Naive B cell (primary cell): ENCODE results near the gene ABHD12B. TPM values are rescaled to one million over a fixed set of nuclear protein-coding genes. Genes with fewer than 3 reads are reported as not detected.

Source experiments
- ATAC-seq, 2 donors: fragments of 150-1000 bp; cut with Tn5 transposase; 2 replicates each; pipeline ENCODE4 v1.10.0; 2021; ENCODE audit warnings: low read depth in 2 of 2, mild to moderate bottlenecking in 2 of 2, moderate library complexity in 2 of 2
- DNase-seq: peaks from one replicate; pipeline ENCODE4 v3.0.0; 2022
- H3K27ac Mint-ChIP-seq, 6 donors: one replicate each; pipeline ENCODE4 v1.8.0; 2020 to 2022; ENCODE audit warnings: mild to moderate bottlenecking in 6 of 6, mixed read lengths in 6 of 6, moderate library complexity in 5 of 6, inconsistent platforms in 2 of 6
- H3K27me3 Mint-ChIP-seq, 3 donors: one replicate each; pipeline ENCODE4 v1.8.0; 2021 to 2022; ENCODE audit warnings: mixed read lengths in 3 of 3, mild to moderate bottlenecking in 1 of 3
- H3K36me3 Mint-ChIP-seq, 2 donors: one replicate each; pipeline ENCODE4 v1.8.0; 2020 to 2022; ENCODE audit warnings: mixed read lengths in 2 of 2, inconsistent platforms in 1 of 2, mild to moderate bottlenecking in 1 of 2
- H3K4me1 Mint-ChIP-seq, 3 donors: one replicate each; pipeline ENCODE4 v1.8.0; 2020 to 2022; ENCODE audit warnings: mixed read lengths in 3 of 3, inconsistent platforms in 1 of 3, mild to moderate bottlenecking in 1 of 3, moderate library complexity in 1 of 3
- H3K4me3 Mint-ChIP-seq, 8 donors: one replicate each; pipeline ENCODE4 v1.8.0; 2020 to 2022; ENCODE audit warnings: mild to moderate bottlenecking in 8 of 8, mixed read lengths in 8 of 8, moderate library complexity in 8 of 8, inconsistent platforms in 2 of 8
- H3K9me3 Mint-ChIP-seq, 7 donors: one replicate each; pipeline ENCODE4 v1.8.0; 2020 to 2022; ENCODE audit warnings: mixed read lengths in 7 of 7, mild to moderate bottlenecking in 5 of 7, inconsistent platforms in 2 of 7, moderate library complexity in 1 of 7
- polyA plus RNA-seq, 6 donors: library from polyadenylated mRNA; unstranded; fragments of 300-500 nt; fragmentation: Illumina TruSeq; gene quantifications; one replicate each; pipeline ENCODE4 v1.2.3, GENCODE V29; 2021; ENCODE audit warnings: low read depth in 6 of 6

Gene ABHD12B
- polyA plus RNA-seq, 6 donors from 2014 or later: not detected

DNA sequence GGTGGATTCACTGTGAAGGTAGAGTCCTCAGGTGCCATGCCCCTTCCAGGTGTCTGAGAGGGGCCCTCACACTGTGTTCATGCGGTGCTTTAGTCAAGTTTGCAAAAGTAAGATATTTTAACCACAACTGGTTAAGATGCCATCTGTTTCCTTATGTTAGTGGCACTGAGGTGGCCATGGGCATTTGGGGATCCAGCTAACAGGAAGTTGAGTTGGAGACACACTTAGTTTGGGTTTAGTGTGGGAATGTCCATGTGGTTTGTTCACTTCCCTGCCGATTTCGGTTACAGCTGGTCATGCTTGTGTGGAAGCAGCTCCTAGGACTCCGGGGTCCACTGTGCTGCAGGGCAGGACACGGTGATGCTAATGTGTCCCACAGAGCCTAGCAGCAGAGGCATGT is 17.3 kb upstream of the ABHD12B start:
- Mint-ChIP-seq H3K9me3 (peaks cover 0 to 2% (median 0%) of the 10 kb centered on the region in 7 donors), H3K4me1 (peaks cover 0 to 9% (median 7%) of the 10 kb centered on the region in 3 donors), H3K27me3 (no peaks in the 10 kb centered on the region), H3K36me3 (no peaks in the 10 kb centered on the region), H3K27ac (peak overlapping the region in 3 of 6 donors; percentile 4 to 66 (median 64)), H3K4me3 (no peak overlapping the region)
- ATAC-seq: no peak
- no peak for DNase-seq

DNA sequence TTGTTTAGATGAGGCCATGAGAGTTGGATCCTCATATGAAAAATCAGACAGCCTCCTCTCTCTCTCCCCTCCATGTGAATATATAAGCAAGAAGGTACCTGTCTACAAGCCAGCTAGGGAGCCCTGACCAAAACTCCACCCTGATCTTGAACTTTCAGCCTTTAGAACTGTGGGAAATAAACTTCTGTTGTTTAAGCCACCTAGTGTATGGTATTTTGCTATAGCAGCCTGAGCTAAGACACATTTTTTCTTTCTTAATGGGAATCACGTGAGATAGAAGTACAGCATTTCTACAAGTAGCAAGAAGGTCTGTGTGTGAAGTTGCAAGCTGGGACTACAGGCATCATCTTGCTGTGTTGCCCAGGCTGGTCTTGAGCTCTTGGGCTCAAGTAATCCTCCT is 16.3 kb upstream of the ABHD12B start:
- no peaks in the 10 kb centered on the region for H3K36me3 Mint-ChIP-seq
- no peak for ATAC-seq

DNA sequence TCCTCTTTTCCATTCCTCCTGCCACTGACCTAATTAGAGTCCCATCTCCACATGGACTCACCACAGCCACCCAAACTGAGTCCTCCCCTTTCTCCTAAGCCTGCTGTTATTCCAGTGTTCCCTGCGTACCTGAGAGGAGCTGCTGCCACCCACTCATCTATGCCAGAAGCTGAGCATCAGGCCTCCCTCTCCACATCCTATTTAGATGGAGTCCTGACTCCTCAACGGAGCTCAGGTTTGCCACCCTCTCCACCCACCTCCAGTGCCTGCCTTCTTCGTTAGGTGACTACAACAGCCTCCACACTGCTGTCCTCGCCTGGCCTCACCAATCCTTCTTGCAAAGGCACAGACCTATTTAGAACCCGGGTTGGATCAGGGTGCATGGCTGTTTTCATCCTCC is 15.2 kb upstream of the ABHD12B start:
- Mint-ChIP-seq H3K27me3 (no peaks in the 10 kb centered on the region), H3K4me1 (peaks cover 0 to 22% (median 14%) of the 10 kb centered on the region in 3 donors), H3K36me3 (no peaks in the 10 kb centered on the region), H3K9me3 (peaks cover 0 to 2% (median 0%) of the 10 kb centered on the region in 7 donors), H3K4me3 (peak overlapping the region in 1 of 8 donors; percentile 34), H3K27ac (peak overlapping the region in 1 of 6 donors; percentile 40)
- DNase-seq (no peak), ATAC-seq (no peak)

More for the DNA sequence above, 16.3 kb upstream of the ABHD12B start:
- no peak overlapping the region for H3K4me3 Mint-ChIP-seq
- no peak for DNase-seq
- peaks cover 0 to 2% (median 0%) of the 10 kb centered on the region in 7 donors for H3K9me3 Mint-ChIP-seq
- H3K4me1 Mint-ChIP-seq: peaks cover 0 to 19% (median 14%) of the 10 kb centered on the region in 3 donors
- H3K27me3 Mint-ChIP-seq: no peaks in the 10 kb centered on the region
- peak overlapping the region in 1 of 6 donors; percentile 21 for H3K27ac Mint-ChIP-seq

DNA sequence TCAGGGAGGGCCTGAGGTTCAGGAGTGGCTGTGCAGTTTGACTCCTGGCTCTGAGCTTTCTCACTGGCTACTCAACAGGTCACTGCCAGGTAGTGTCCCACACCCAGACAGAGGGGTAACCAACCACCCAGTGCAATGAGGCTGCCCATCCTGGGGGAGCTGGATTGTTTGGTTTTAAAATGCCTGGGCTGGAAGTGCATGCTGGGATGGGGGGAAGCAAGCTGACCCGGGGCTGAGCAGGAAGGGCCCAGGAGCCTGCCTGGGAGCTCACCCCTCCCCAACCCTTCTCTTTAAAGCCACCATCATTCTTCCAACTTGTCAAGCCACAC is 12.6 kb upstream of the ABHD12B start:
- H3K4me3 Mint-ChIP-seq: peak overlapping the region; percentile 83 to 97 (median 93)
- no peaks in the 10 kb centered on the region for H3K36me3 Mint-ChIP-seq
- H3K27ac Mint-ChIP-seq: peak overlapping the region in 4 of 6 donors; percentile 10 to 83 (median 56)
- H3K4me1 Mint-ChIP-seq: peaks cover 0 to 22% (median 11%) of the 10 kb centered on the region in 3 donors
- DNase-seq (no peak), ATAC-seq (no peak)
- no peaks in the 10 kb centered on the region for H3K27me3 Mint-ChIP-seq
- H3K9me3 Mint-ChIP-seq: no peaks in the 10 kb centered on the region

DNA sequence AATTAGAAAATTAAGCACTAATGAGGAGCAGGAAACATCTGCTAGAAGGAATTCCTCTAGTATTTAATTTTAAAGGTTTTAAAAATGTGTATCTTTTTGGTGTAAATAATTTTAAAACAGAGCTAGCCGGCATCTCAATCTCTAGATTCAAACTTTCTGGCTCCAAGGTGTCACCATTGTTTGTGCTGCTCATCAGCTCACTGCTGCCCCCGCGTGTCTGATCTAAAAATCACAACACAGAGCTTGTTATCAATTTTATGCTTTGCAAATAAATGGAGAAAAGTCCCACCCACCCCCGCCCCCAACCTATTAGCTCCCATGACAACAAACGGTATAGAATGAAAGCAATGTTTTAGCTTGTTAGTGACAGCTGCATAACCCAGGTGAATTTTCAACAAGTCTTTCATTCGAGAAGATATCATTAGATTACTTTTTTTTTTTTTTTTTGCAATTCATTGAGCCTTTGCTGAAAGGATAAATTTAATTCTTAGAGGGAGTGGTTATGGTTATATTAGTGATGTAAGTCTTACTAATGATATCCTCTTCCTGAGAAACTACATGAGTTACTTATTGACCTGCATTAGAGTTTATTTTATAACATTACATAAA is 11.3 kb upstream of the ABHD12B start:
- Mint-ChIP-seq H3K27ac (peak overlapping the region; percentile 72 to 94 (median 92)), H3K27me3 (peaks cover 0 to 2% (median 0%) of the 10 kb centered on the region in 3 donors), H3K4me3 (peak overlapping the region; percentile 83 to 97 (median 93)), H3K9me3 (no peaks in the 10 kb centered on the region), H3K4me1 (peaks cover 4 to 22% (median 11%) of the 10 kb centered on the region in 3 donors), H3K36me3 (no peaks in the 10 kb centered on the region)
- ATAC-seq (peak; percentile 75 to 76), DNase-seq (peak; percentile 87)

DNA sequence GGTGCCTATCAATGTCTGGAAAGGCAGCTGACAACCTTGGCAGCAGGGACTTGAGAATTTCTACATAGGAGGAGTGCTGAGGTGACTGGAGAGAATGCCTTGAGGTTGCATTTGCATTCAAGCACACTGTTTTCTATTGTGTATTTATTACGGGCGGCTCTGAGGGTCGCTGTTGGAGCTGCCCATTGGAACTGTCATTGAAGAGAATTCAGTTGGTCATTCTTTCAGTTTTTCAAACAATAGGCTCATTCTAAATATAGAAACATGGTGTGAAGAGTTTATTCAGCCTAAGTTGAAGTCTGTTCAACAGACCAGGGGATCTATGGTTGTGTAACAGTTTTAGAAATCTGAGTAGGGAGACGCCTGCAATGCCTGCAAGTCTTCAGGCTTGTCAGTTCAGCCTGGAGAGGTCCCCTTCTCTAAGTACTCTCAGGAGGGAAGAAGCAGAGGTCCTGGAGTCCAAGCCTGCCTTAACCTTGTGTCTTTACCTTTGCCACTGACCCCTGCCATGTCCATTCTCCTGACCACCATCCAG is 9.8 kb upstream of the ABHD12B start:
- DNase-seq (no peak), ATAC-seq (no peak)
- H3K9me3 Mint-ChIP-seq: no peaks in the 10 kb centered on the region
- H3K27ac Mint-ChIP-seq: no peak overlapping the region
- H3K36me3 Mint-ChIP-seq: no peaks in the 10 kb centered on the region
- H3K27me3 Mint-ChIP-seq: peaks cover 6 to 8% (median 6%) of the 10 kb centered on the region in 3 donors
- H3K4me1 Mint-ChIP-seq: peaks cover 5 to 17% (median 7%) of the 10 kb centered on the region in 3 donors
- peak overlapping the region in 1 of 8 donors; percentile 29 for H3K4me3 Mint-ChIP-seq

DNA sequence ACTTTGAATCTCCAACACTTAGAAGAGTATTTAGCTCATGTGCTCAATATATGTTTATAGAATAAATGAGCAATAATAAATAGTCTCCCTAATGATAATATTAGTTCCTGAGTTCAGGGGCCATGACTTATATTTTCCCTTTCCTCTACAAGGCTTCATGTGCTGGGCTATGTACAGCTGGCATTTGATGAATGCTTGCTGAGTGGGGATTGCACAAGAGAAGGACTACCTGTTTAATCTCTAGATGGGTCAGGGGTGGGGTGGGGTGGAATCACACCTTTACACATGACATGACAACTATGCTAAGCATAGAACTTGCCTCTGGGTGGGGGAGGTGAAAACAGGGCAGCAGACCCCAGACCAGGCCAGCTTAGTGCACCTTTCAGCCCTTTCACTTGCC is 7.6 kb upstream of the ABHD12B start:
- DNase-seq (no peak), ATAC-seq (no peak)
- Mint-ChIP-seq H3K4me3 (no peak overlapping the region), H3K9me3 (no peaks in the 10 kb centered on the region), H3K36me3 (no peaks in the 10 kb centered on the region), H3K27ac (peak overlapping the region in 1 of 6 donors; percentile 49), H3K27me3 (peaks cover 17 to 24% (median 20%) of the 10 kb centered on the region in 3 donors), H3K4me1 (peaks cover 5 to 16% (median 7%) of the 10 kb centered on the region in 3 donors)

DNA sequence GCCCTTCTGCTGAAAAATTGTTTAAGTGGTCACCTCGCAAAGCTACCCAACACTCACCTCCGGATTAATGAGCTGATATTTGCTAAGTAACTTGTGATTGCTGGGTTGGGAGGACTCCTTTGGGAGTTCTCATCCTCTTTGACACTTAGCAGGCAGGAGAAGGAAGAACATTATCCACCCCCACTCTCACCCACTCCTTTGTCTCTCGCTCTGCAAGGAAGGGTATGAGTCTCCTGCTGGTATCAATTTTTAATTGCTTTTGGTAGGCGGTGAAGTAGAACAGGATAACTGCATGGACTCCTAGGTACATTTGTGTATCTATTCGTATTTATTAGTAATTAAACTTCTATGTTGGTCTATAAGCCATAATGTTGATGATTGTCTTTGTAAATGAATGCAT is 6.9 kb upstream of the ABHD12B start:
- H3K4me3 Mint-ChIP-seq: no peak overlapping the region
- no peak overlapping the region for H3K27ac Mint-ChIP-seq
- ATAC-seq (no peak), DNase-seq (no peak)
- peaks cover 22 to 31% (median 24%) of the 10 kb centered on the region in 3 donors for H3K27me3 Mint-ChIP-seq
- H3K9me3 Mint-ChIP-seq: no peaks in the 10 kb centered on the region
- H3K36me3 Mint-ChIP-seq: peaks cover 0 to under 1% of the 10 kb centered on the region in 2 donors
- H3K4me1 Mint-ChIP-seq: peaks cover 5 to 9% (median 7%) of the 10 kb centered on the region in 3 donors

DNA sequence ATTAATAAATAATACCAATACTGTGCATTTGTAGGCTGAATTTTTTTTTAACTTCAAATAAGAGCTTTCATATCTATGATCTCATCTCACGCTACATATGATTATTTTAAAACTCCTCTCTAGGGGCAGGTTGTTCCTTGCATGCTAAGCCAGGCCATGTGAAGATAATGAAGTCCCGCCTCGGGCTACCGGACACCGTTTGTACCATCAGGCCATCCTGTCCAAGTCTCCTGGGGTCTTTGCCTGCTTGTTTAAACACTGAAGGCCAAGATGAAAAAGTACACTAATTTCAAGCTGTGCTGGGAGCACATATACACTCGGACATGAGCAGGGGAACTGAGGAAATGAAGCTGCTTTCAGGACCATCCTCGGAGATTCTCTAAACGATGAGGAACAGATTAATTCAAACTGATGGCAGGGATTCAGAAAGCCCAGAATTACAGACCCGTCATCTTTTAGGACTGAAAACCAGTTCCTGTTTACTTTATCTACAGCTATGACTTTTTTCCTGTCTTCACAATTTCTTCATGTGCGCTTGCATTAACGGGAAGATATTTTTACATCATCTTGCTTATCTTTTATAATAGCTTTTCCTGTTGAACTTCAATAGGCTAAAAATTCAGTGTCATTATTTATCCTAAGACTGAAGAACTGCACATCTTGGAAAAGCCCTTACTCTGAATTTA is 6.3 kb upstream of the ABHD12B start:
- no peaks in the 10 kb centered on the region for H3K9me3 Mint-ChIP-seq
- no peak overlapping the region for H3K4me3 Mint-ChIP-seq
- H3K27me3 Mint-ChIP-seq: peaks cover 28 to 36% (median 30%) of the 10 kb centered on the region in 3 donors
- peaks cover 0 to 6% of the 10 kb centered on the region in 2 donors for H3K36me3 Mint-ChIP-seq
- no peak for DNase-seq
- no peak for ATAC-seq
- peak overlapping the region in 1 of 6 donors; percentile 42 for H3K27ac Mint-ChIP-seq
- peaks cover 1 to 10% (median 3%) of the 10 kb centered on the region in 3 donors for H3K4me1 Mint-ChIP-seq

DNA sequence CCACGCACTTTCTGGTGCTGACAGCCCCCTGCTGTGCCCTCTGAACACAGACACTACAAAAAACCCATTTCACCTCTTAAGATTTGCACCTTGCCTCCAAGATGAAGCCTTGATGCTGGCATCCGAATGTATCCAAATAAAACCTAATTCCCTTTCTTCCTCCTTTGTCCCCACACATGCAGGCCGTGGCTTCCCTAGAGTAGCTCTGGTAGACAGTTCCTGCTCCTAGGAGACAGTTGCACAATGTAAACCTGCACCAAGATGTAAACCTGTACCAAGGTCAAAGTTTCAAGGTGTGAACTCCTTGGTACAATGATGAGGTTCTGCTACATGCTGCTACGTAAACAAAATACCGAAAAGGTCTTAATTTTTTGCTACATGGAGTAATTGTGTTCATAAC is 625 bp upstream of the ABHD12B start:
- Mint-ChIP-seq H3K9me3 (no peaks in the 10 kb centered on the region), H3K36me3 (peaks cover 0 to 9% of the 10 kb centered on the region in 2 donors), H3K27me3 (peaks cover 45 to 65% (median 55%) of the 10 kb centered on the region in 3 donors), H3K4me3 (peak overlapping the region in 7 of 8 donors; percentile 10 to 66 (median 58)), H3K4me1 (peaks cover 17 to 35% (median 28%) of the 10 kb centered on the region in 3 donors), H3K27ac (peak overlapping the region in 2 of 6 donors; percentile 49 to 70)
- DNase-seq: no peak
- no peak for ATAC-seq

DNA sequence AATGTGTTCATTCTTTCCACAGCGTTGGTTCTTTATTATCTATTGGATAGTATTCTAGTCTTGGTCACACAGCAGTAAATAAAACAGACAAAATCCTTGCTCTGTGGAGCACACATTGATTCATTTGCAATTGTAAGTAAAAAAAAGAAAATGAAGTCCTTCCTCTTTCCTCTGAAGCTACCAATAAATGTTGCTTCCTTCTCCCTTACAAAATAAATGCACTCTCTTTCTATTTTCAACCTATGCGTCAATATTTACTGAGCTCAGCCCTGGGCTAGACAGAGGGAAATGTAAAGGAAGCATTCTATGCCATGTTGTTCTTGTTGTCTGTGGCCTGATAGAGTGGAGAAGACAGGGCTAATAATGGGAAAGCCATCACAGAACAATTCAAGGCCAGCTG is 2.9 kb downstream of the ABHD12B start:
- Mint-ChIP-seq H3K27me3 (peaks cover 32 to 36% (median 33%) of the 10 kb centered on the region in 3 donors), H3K36me3 (peaks cover 0 to 9% of the 10 kb centered on the region in 2 donors), H3K27ac (peak overlapping the region in 2 of 6 donors; percentile 8 to 56), H3K4me3 (peak overlapping the region in 4 of 8 donors; percentile 5 to 47 (median 26)), H3K4me1 (peaks cover 17 to 37% (median 29%) of the 10 kb centered on the region in 3 donors), H3K9me3 (no peaks in the 10 kb centered on the region)
- DNase-seq (no peak), ATAC-seq (peak; percentile 30 to 42)

DNA sequence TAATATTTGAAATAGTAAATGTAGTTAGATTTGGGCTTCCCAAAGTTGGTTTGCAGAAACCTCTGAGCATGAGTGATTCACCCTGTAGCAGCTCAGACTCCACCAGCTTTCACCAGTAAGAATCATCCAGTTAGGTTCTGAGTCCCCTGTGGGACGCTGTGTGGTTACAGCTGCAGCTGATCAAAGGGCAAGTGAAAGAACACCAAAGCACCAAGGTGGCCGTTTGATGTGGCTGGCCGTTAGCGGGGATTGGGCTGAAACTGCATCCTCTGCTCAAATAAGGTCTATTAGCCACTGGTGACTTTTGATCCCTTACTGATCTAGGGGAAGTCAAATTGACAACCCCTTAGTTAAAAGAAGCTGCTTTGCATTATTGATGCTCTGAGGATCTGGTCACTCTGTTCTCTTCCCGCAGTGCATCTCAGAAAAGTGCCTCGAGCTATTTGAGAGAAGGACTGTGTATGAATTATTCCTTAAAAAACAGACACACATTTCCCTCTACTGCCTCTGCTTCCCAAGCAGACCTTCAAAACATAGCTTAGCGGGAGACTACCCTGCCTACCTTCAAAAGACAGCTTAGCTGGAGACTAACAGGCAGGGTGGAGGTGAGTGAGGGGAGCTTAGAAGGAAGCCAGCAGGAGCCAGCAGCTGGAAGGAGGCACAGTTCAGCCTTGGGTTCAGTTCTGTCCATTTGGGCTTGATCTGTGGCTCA is 3.7 kb downstream of the ABHD12B start:
- Mint-ChIP-seq H3K36me3 (peaks cover 0 to 3% of the 10 kb centered on the region in 2 donors), H3K27me3 (peaks cover 24 to 28% (median 26%) of the 10 kb centered on the region in 3 donors), H3K4me3 (peak overlapping the region in 2 of 8 donors; percentile 5 to 11), H3K9me3 (no peaks in the 10 kb centered on the region), H3K4me1 (peaks cover 17 to 33% (median 29%) of the 10 kb centered on the region in 3 donors), H3K27ac (no peak overlapping the region)
- ATAC-seq (peak; percentile 52 to 74), DNase-seq (no peak)
